Nephron progenitor cell (in vitro differentiated cells): Measurements from ENCODE around the gene ZNF789.

Experiments used
- DNase-seq: peaks from one replicate; pipeline ENCODE4 v3.0.0; 2021
- H3K27ac Mint-ChIP-seq: 2 replicates; pipeline ENCODE4 v1.8.0; 2021; ENCODE audit warnings: mild to moderate bottlenecking, moderate library complexity, mixed read lengths
- H3K27me3 Mint-ChIP-seq: 2 replicates; pipeline ENCODE4 v1.8.0; 2021; ENCODE audit warnings: mild to moderate bottlenecking, low read depth, mixed read lengths; ENCODE audit not compliant: poor library complexity
- H3K36me3 Mint-ChIP-seq: 2 replicates; pipeline ENCODE4 v1.8.0; 2021; ENCODE audit warnings: low read depth, mixed read lengths
- H3K4me1 Mint-ChIP-seq: 2 replicates; pipeline ENCODE4 v1.8.0; 2021; ENCODE audit warnings: mixed read lengths
- H3K4me3 Mint-ChIP-seq: 2 replicates; pipeline ENCODE4 v1.8.0; 2021; ENCODE audit warnings: mild to moderate bottlenecking, moderate library complexity, mixed read lengths
- H3K9me3 Mint-ChIP-seq: 2 replicates; pipeline ENCODE4 v1.8.0; 2021; ENCODE audit warnings: mild to moderate bottlenecking, moderate library complexity, mixed read lengths
- CTCF ChIP-seq: fragments of 200-600 bp; sonication (generic); IDR thresholded peaks from 2 replicates; pipeline ENCODE4 v1.5.0; 2021; ENCODE audit warnings: antibody characterized with exemption

The ZNF789 gene

GRCh38 chr7:99460651-99461050, 12.0 kb upstream of the ZNF789 start:
- no peak overlapping the region for H3K4me3 Mint-ChIP-seq
- TF ChIP-seq CTCF: no peak
- no peak overlapping the region for H3K27ac Mint-ChIP-seq
- DNase-seq: no peak
- peaks cover 59% of the 10 kb centered on the region for H3K36me3 Mint-ChIP-seq
- H3K27me3 Mint-ChIP-seq: no peaks in the 10 kb centered on the region
- H3K9me3 Mint-ChIP-seq: peaks cover 9% of the 10 kb centered on the region
- H3K4me1 Mint-ChIP-seq: peaks cover 19% of the 10 kb centered on the region

- Mint-ChIP-seq H3K36me3 (peaks cover 59% of the 10 kb centered on the region), H3K27ac (no peak overlapping the region), H3K9me3 (peaks cover 12% of the 10 kb centered on the region), H3K27me3 (no peaks in the 10 kb centered on the region), H3K4me1 (peaks cover 25% of the 10 kb centered on the region), H3K4me3 (no peak overlapping the region)
- no peak for DNase-seq
- no peak for TF ChIP-seq CTCF
Measured at GRCh38 chr7:99461221-99461620, 11.5 kb upstream of the ZNF789 start.

- Mint-ChIP-seq H3K4me3 (peak overlapping the region; percentile 90), H3K36me3 (peaks cover 35% of the 10 kb centered on the region), H3K4me1 (peaks cover 25% of the 10 kb centered on the region), H3K27ac (peak overlapping the region; percentile 92), H3K27me3 (peaks cover 33% of the 10 kb centered on the region), H3K9me3 (peaks cover 15% of the 10 kb centered on the region)
- DNase-seq: no peak
- TF ChIP-seq CTCF: no peak
Measured at GRCh38 chr7:99465421-99465768, 7.3 kb upstream of the ZNF789 start.

- H3K36me3 Mint-ChIP-seq: peaks cover 17% of the 10 kb centered on the region
- H3K27me3 Mint-ChIP-seq: peaks cover 45% of the 10 kb centered on the region
- DNase-seq: no peak
- H3K9me3 Mint-ChIP-seq: peaks cover 12% of the 10 kb centered on the region
- no peak overlapping the region for H3K27ac Mint-ChIP-seq
- no peak for TF ChIP-seq CTCF
- H3K4me3 Mint-ChIP-seq: no peak overlapping the region
- peaks cover 33% of the 10 kb centered on the region for H3K4me1 Mint-ChIP-seq
Measured at GRCh38 chr7:99468336-99468918, 4.3 kb upstream of the ZNF789 start.

- no peak overlapping the region for H3K4me3 Mint-ChIP-seq
- H3K9me3 Mint-ChIP-seq: peaks cover 6% of the 10 kb centered on the region
- TF ChIP-seq CTCF: no peak
- peaks cover 33% of the 10 kb centered on the region for H3K4me1 Mint-ChIP-seq
- H3K36me3 Mint-ChIP-seq: peaks cover 9% of the 10 kb centered on the region
- H3K27me3 Mint-ChIP-seq: peaks cover 45% of the 10 kb centered on the region
- no peak for DNase-seq
- no peak overlapping the region for H3K27ac Mint-ChIP-seq
Measured at GRCh38 chr7:99469381-99470065, 3.2 kb upstream of the ZNF789 start.

GRCh38 chr7:99473315-99473596, 566 bp downstream of the ZNF789 start:
- H3K4me3 Mint-ChIP-seq: peak overlapping the region; percentile 96
- no peak for TF ChIP-seq CTCF
- no peak for DNase-seq

More at GRCh38 chr7:99473315-99473596, 566 bp downstream of the ZNF789 start:
- Mint-ChIP-seq H3K4me1 (peaks cover 18% of the 10 kb centered on the region), H3K36me3 (peaks cover 14% of the 10 kb centered on the region), H3K27me3 (peaks cover 33% of the 10 kb centered on the region), H3K27ac (peak overlapping the region; percentile 95), H3K9me3 (peaks cover 3% of the 10 kb centered on the region)
